Measurements from ENCODE around the gene THRSP. TPM values are rescaled to one million over a fixed set of nuclear protein-coding genes. Genes with fewer than 3 reads are reported as not detected.

Gene THRSP
- total RNA-seq, 1 donor from 2014 or later = not detected

DNA sequence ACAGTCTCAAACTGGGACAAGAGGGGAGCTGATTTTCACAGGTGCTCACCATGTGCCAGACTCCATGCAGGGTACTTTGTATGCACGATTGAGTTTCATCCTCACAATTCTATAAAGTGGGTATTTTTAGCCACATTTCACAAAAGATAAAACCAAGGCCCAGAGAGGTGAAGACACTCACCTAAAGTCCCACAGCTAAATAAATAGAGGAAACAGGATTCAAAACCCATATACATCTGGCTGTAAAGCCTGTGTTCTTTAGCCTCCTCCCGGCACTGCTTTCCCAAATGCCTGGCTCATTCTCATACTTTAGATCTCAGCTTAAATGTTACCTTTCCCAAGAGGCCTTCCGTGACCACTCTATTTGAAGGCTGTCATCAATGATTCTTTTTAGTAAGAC, 27.3 kb upstream of the THRSP start:
- no peaks in the 10 kb centered on the region for H3K36me3 Mint-ChIP-seq (ENCODE audit: low read depth)
- no peak overlapping the region for H3K27ac Mint-ChIP-seq (ENCODE audit: unreplicated experiment)
- peaks cover 50% of the 10 kb centered on the region for H3K4me1 Mint-ChIP-seq (ENCODE audit: low read depth)
- H3K27me3 Mint-ChIP-seq (ENCODE audit: low read depth) = no peaks in the 10 kb centered on the region
- DNase-seq (ENCODE audit: low spot score) = no peak
- TF ChIP-seq CTCF (IDR thresholded peaks at IDR 0.05) = no peak
- H3K9me3 Mint-ChIP-seq (ENCODE audit: low read depth) = no peaks in the 10 kb centered on the region
- no peak overlapping the region for H3K4me3 Mint-ChIP-seq (ENCODE audit: unreplicated experiment)

DNA sequence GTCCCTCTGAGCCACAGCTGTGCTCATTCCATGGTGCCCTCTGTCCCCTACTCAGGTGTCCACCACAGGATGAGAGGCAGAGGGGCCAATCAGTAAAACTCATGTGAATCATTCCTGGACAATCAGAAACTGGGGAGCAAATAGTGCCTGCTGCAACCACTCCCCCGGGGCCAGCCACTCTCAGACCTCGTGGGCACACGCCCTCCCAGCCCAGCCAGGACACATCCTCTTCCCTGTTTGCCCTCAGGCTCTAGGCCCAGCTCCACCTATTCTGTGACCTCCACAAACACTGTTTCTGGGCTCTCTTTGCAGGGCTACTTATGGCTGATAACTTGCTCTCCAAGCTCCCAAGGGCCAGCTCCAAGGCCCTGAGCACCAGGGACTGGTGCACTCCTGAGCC, 26.6 kb upstream of the THRSP start:
- peaks cover 51% of the 10 kb centered on the region for H3K4me1 Mint-ChIP-seq (ENCODE audit: low read depth)
- no peak overlapping the region for H3K27ac Mint-ChIP-seq (ENCODE audit: unreplicated experiment)
- H3K27me3 Mint-ChIP-seq (ENCODE audit: low read depth) = no peaks in the 10 kb centered on the region
- no peak for TF ChIP-seq CTCF (IDR thresholded peaks at IDR 0.05)
- no peak for DNase-seq (ENCODE audit: low spot score)
- H3K36me3 Mint-ChIP-seq (ENCODE audit: low read depth) = no peaks in the 10 kb centered on the region
- H3K9me3 Mint-ChIP-seq (ENCODE audit: low read depth) = no peaks in the 10 kb centered on the region
- H3K4me3 Mint-ChIP-seq (ENCODE audit: unreplicated experiment) = no peak overlapping the region

GRCh38 chr11:78037825-78038620, 25.6 kb upstream of the THRSP start:
- Mint-ChIP-seq H3K36me3 (ENCODE audit: low read depth) (no peaks in the 10 kb centered on the region), H3K27me3 (ENCODE audit: low read depth) (no peaks in the 10 kb centered on the region), H3K27ac (ENCODE audit: unreplicated experiment) (peak overlapping the region; percentile 23), H3K4me1 (ENCODE audit: low read depth) (peaks cover 51% of the 10 kb centered on the region), H3K4me3 (ENCODE audit: unreplicated experiment) (no peak overlapping the region), H3K9me3 (ENCODE audit: low read depth) (no peaks in the 10 kb centered on the region)
- TF ChIP-seq CTCF (IDR thresholded peaks at IDR 0.05) = no peak
- DNase-seq (ENCODE audit: low spot score) = no peak

DNA sequence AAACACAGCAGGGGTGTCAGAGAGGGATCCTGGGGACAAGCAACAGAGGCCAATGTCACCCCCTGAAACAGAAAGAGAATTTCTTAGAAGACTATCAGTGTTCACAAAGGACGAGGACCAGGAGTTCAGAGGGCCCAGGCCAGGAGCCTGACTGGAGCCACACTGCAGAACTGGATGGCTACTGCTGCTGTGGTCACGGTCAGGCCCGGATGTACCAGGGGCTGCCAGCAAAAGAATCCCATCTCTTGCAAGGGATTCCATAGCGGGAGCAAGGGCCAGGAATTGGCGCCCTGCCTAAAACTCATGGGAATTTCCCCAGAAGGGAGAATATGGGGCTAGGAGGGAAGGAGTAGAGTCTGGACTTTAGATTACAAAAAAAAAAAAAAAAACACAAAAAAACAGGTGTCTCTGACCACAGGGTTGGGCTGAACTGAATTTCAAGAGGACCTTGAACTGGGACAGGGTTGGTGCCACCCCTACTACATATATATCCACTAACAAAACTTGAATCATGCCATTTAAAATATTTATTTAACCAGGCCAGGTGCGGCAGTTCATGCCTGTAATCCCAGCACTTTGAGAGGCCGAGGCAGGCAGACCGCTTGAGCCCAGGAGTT, 24.9 kb upstream of the THRSP start:
- no peaks in the 10 kb centered on the region for H3K36me3 Mint-ChIP-seq (ENCODE audit: low read depth)
- no peak overlapping the region for H3K4me3 Mint-ChIP-seq (ENCODE audit: unreplicated experiment)
- no peaks in the 10 kb centered on the region for H3K27me3 Mint-ChIP-seq (ENCODE audit: low read depth)
- H3K4me1 Mint-ChIP-seq (ENCODE audit: low read depth) = peaks cover 51% of the 10 kb centered on the region
- no peaks in the 10 kb centered on the region for H3K9me3 Mint-ChIP-seq (ENCODE audit: low read depth)
- peak overlapping the region; percentile 100 for H3K27ac Mint-ChIP-seq (ENCODE audit: unreplicated experiment)
- no peak for DNase-seq (ENCODE audit: low spot score)
- no peak for TF ChIP-seq CTCF (IDR thresholded peaks at IDR 0.05)

- H3K36me3 Mint-ChIP-seq (ENCODE audit: low read depth) = no peaks in the 10 kb centered on the region
- DNase-seq (ENCODE audit: low spot score) = no peak
- no peak for TF ChIP-seq CTCF (IDR thresholded peaks at IDR 0.05)
- peak overlapping the region; percentile 100 for H3K27ac Mint-ChIP-seq (ENCODE audit: unreplicated experiment)
- H3K4me3 Mint-ChIP-seq (ENCODE audit: unreplicated experiment) = peak overlapping the region; percentile 70
- peaks cover 51% of the 10 kb centered on the region for H3K4me1 Mint-ChIP-seq (ENCODE audit: low read depth)
- H3K9me3 Mint-ChIP-seq (ENCODE audit: low read depth) = no peaks in the 10 kb centered on the region
- no peaks in the 10 kb centered on the region for H3K27me3 Mint-ChIP-seq (ENCODE audit: low read depth)
Observed at GRCh38 chr11:78039391-78039918, 24.2 kb upstream of the THRSP start.
